ENCODE measurements around the gene CFAP20DC. TPM values are rescaled to one million over a fixed set of nuclear protein-coding genes. Genes with fewer than 3 reads are reported as not detected.

Gene CFAP20DC
- total RNA-seq, 1 experiment from 2014 or later: 4.5 TPM

DNA sequence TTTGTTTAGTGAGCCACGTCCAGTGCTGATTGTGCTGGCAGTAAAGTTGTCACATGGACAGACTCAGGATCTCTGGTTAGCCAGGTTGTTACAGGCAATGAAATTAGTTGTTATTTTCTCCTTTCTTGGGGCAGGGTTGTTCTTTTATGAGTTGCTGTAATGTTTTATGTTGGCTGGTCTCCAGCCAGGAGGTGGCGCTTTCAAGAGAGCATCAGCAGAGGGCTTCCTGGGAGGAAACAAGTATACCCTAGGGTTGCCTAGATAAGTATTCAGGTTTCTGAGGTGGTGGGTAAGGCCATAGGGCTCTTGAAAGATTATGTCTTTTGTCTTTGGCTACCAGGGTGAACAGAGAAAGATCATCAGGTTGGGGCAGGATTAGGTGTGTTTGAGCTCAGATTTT is 14.5 kb upstream of the CFAP20DC start:
- Histone ChIP-seq H3K9ac (ENCODE audit: extremely low read depth, insufficient read length, low read length) (no peak overlapping the region), H4K8ac (replicated peaks; ENCODE audit: insufficient read length, low read depth, low read length) (no peak overlapping the region), H3K14ac (ENCODE audit: insufficient read depth, low read length) (no peak overlapping the region), H2AK5ac (ENCODE audit: insufficient read length, low read length) (no peak overlapping the region), H2BK20ac (ENCODE audit: low read depth, low read length, poor library complexity, severe bottlenecking) (no peak overlapping the region), H4K5ac (ENCODE audit: insufficient read length, low read depth, low read length) (no peak overlapping the region), H3K79me2 (ENCODE audit: insufficient read depth, low read length) (no peaks in the 10 kb centered on the region), H3K27me3 (ENCODE audit: insufficient read depth, low read length) (no peaks in the 10 kb centered on the region), H3K79me1 (ENCODE audit: insufficient read depth, low read depth, low read length, poor library complexity, severe bottlenecking) (no peaks in the 10 kb centered on the region), H2BK120ac (ENCODE audit: low read depth, low read length, poor library complexity, severe bottlenecking) (no peak overlapping the region), H2BK5ac (ENCODE audit: insufficient read length, low read length) (no peak overlapping the region), H3K56ac (ENCODE audit: insufficient read length, low read depth, low read length) (no peak overlapping the region), H3T11ph (ENCODE audit: low read length) (no peak overlapping the region), H3K4ac (ENCODE audit: low read depth, low read length) (no peak overlapping the region), H2BK12ac (ENCODE audit: insufficient read length, low read depth, low read length) (no peak overlapping the region), H3K23me2 (ENCODE audit: insufficient read length, low read depth, low read length, poor library complexity, severe bottlenecking) (no peaks in the 10 kb centered on the region), H2BK15ac (ENCODE audit: low read depth, low read length) (no peak overlapping the region), H4K91ac (ENCODE audit: insufficient read length, low read depth, low read length) (no peak overlapping the region), H3K9me3 (ENCODE audit: control insufficient read depth, low read depth, low read length) (no peaks in the 10 kb centered on the region), H3K23ac (ENCODE audit: insufficient read length, low read depth, low read length) (no peak overlapping the region), H3K18ac (ENCODE audit: insufficient read length, low read depth, low read length) (no peak overlapping the region), H4K20me1 (ENCODE audit: control insufficient read depth, insufficient read depth, insufficient read length) (no peaks in the 10 kb centered on the region), H3K4me1 (ENCODE audit: insufficient read depth, low read length) (no peaks in the 10 kb centered on the region), H2AFZ (ENCODE audit: low read length) (no peak overlapping the region), H3K27ac (ENCODE audit: insufficient read length, low read depth, low read length) (no peak overlapping the region), H3K4me2 (ENCODE audit: insufficient read depth, insufficient read length, low read length) (no peak overlapping the region)
- peaks cover 2 to 8% of the 10 kb centered on the region in 2 experiments for H3K9me3 Mint-ChIP-seq
- H3K27ac Mint-ChIP-seq: no peak overlapping the region
- TF ChIP-seq CTCF (conservative IDR thresholded peaks at IDR 0.05): peak; percentile 63
- no CpG with 5 or more reads among the region's 2 CpGs for WGBS (ENCODE audit: extremely low coverage, insufficient read length, low lambda C conversion rate)
- H3K4me1 Mint-ChIP-seq: peaks cover 14 to 15% of the 10 kb centered on the region in 2 experiments
- H3K4me3 Mint-ChIP-seq: no peak overlapping the region
- H3K36me3 Mint-ChIP-seq (ENCODE audit: insufficient read depth in 1 of 3, low read depth in 3 of 3): no peaks in the 10 kb centered on the region; a peak in 1 of 7 replicates
- DNase-seq: peak; percentile 56
- H3K27me3 Mint-ChIP-seq (ENCODE audit: low read depth): peaks cover 2% of the 10 kb centered on the region
